ENCODE data around the gene AMOTL1. TPM values are rescaled to one million over a fixed set of nuclear protein-coding genes. Genes with fewer than 3 reads are reported as not detected.

The AMOTL1 gene
- total RNA-seq, 3 donors from 2014 or later (not counting 1 experiment from before 2014, with no cell fraction given), result 7.1 to 8.9 (median 8.7) TPM

GRCh38 chr11:94815705-94816344, 47.7 kb downstream of the AMOTL1 start:
- H3K4me3 ChIP-seq (ENCODE audit: low read length), result no peak overlapping the region
- no peaks in the 10 kb centered on the region for H3K27me3 ChIP-seq (ENCODE audit: control insufficient read depth, insufficient read depth, low read length)
- no peaks in the 10 kb centered on the region for H3K4me1 ChIP-seq (ENCODE audit: control insufficient read depth, insufficient read depth, low read length)
- Mint-ChIP-seq H3K4me1 (no peaks in the 10 kb centered on the region), H3K27ac (no peak overlapping the region), H3K27me3 (ENCODE audit: low read depth in 2 of 2) (no peaks in the 10 kb centered on the region), H3K36me3 (no peaks in the 10 kb centered on the region), H3K9me3 (no peaks in the 10 kb centered on the region), H3K4me3 (no peak overlapping the region)
- no peak for ATAC-seq
- intact Hi-C loops (cut with micrococcal nuclease), result no loop called here
- WGBS (ENCODE audit: insufficient coverage), result 87% methylated on average over 3 of the region's 4 CpGs
- TF ChIP-seq, protein P1, sequence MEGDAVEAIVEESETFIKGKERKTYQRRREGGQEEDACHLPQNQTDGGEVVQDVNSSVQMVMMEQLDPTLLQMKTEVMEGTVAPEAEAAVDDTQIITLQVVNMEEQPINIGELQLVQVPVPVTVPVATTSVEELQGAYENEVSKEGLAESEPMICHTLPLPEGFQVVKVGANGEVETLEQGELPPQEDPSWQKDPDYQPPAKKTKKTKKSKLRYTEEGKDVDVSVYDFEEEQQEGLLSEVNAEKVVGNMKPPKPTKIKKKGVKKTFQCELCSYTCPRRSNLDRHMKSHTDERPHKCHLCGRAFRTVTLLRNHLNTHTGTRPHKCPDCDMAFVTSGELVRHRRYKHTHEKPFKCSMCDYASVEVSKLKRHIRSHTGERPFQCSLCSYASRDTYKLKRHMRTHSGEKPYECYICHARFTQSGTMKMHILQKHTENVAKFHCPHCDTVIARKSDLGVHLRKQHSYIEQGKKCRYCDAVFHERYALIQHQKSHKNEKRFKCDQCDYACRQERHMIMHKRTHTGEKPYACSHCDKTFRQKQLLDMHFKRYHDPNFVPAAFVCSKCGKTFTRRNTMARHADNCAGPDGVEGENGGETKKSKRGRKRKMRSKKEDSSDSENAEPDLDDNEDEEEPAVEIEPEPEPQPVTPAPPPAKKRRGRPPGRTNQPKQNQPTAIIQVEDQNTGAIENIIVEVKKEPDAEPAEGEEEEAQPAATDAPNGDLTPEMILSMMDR (IDR thresholded peaks at IDR 0.05), result no peak
- no peak for DNase-seq
- no peaks in the 10 kb centered on the region for H3K9me3 ChIP-seq (ENCODE audit: control insufficient read depth, insufficient read depth, low read length)
- no peaks in the 10 kb centered on the region for H3K36me3 ChIP-seq (ENCODE audit: control insufficient read depth, insufficient read depth, low read length)
- no peak overlapping the region for H3K27ac ChIP-seq (ENCODE audit: low read length)

DNA sequence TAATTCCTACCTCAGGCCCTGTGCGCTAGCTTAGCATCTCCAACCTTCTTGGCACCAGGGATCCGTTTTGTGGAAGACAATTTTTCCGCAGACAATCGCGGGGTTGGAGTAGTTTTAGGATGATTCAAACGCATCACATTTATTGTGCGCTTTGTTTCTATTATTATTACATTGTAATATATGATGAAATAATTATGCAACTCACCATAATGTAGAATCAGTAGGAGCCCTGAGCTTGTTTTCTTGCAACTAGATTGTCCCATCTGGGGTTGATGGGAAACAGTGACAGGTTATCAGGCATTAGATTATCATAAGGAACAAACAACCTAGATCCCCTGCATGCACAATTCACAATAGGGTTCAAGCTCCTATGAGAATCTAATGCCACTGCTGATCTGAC, 52.3 kb downstream of the AMOTL1 start:
- H3K4me3 Mint-ChIP-seq, result no peak overlapping the region
- no peaks in the 10 kb centered on the region for H3K36me3 Mint-ChIP-seq
- no peak overlapping the region for H3K27ac Mint-ChIP-seq
- intact Hi-C loops (cut with micrococcal nuclease), result no loop called here
- H3K27me3 Mint-ChIP-seq (ENCODE audit: low read depth in 2 of 2), result no peaks in the 10 kb centered on the region
- Histone ChIP-seq H3K36me3 (ENCODE audit: control insufficient read depth, insufficient read depth, low read length) (no peaks in the 10 kb centered on the region), H3K27me3 (ENCODE audit: control insufficient read depth, insufficient read depth, low read length) (no peaks in the 10 kb centered on the region), H3K4me1 (ENCODE audit: control insufficient read depth, insufficient read depth, low read length) (no peaks in the 10 kb centered on the region), H3K27ac (ENCODE audit: low read length) (no peak overlapping the region), H3K9me3 (ENCODE audit: control insufficient read depth, insufficient read depth, low read length) (no peaks in the 10 kb centered on the region), H3K4me3 (ENCODE audit: low read length) (no peak overlapping the region)
- WGBS (ENCODE audit: insufficient coverage), result 100% methylated on average over 1 of the region's 7 CpGs
- no peak for DNase-seq
- TF ChIP-seq, protein P1 (IDR thresholded peaks at IDR 0.05), result no peak
- H3K4me1 Mint-ChIP-seq, result no peaks in the 10 kb centered on the region
- H3K9me3 Mint-ChIP-seq, result no peaks in the 10 kb centered on the region
- no peak for ATAC-seq

GRCh38 chr11:94821439-94821838, 53.3 kb downstream of the AMOTL1 start:
- intact Hi-C loops (cut with micrococcal nuclease), result no loop called here
- Mint-ChIP-seq H3K9me3 (no peaks in the 10 kb centered on the region), H3K27me3 (ENCODE audit: low read depth in 2 of 2) (no peaks in the 10 kb centered on the region), H3K4me3 (no peak overlapping the region), H3K27ac (no peak overlapping the region), H3K36me3 (no peaks in the 10 kb centered on the region), H3K4me1 (no peaks in the 10 kb centered on the region)
- TF ChIP-seq, protein P1 (IDR thresholded peaks at IDR 0.05), result no peak
- no peaks in the 10 kb centered on the region for H3K36me3 ChIP-seq (ENCODE audit: control insufficient read depth, insufficient read depth, low read length)
- H3K27ac ChIP-seq (ENCODE audit: low read length), result no peak overlapping the region
- no peaks in the 10 kb centered on the region for H3K27me3 ChIP-seq (ENCODE audit: control insufficient read depth, insufficient read depth, low read length)
- DNase-seq (no peak), ATAC-seq (no peak)
- H3K4me3 ChIP-seq (ENCODE audit: low read length), result no peak overlapping the region
- WGBS (ENCODE audit: insufficient coverage), result 97% methylated on average over 14 of the region's 14 CpGs
- no peaks in the 10 kb centered on the region for H3K9me3 ChIP-seq (ENCODE audit: control insufficient read depth, insufficient read depth, low read length)
- no peaks in the 10 kb centered on the region for H3K4me1 ChIP-seq (ENCODE audit: control insufficient read depth, insufficient read depth, low read length)

GRCh38 chr11:94822080-94822479, 53.9 kb downstream of the AMOTL1 start:
- Mint-ChIP-seq H3K27me3 (ENCODE audit: low read depth in 2 of 2) (no peaks in the 10 kb centered on the region), H3K4me3 (no peak overlapping the region), H3K36me3 (no peaks in the 10 kb centered on the region), H3K9me3 (no peaks in the 10 kb centered on the region), H3K27ac (no peak overlapping the region), H3K4me1 (no peaks in the 10 kb centered on the region)
- intact Hi-C loops (cut with micrococcal nuclease), result no loop called here
- no peaks in the 10 kb centered on the region for H3K27me3 ChIP-seq (ENCODE audit: control insufficient read depth, insufficient read depth, low read length)
- whole genome bisulfite sequencing (ENCODE audit: insufficient coverage), result 87% methylated on average over 7 of the region's 7 CpGs
- no peak overlapping the region for H3K27ac ChIP-seq (ENCODE audit: low read length)
- DNase-seq (no peak), ATAC-seq (no peak)
- TF ChIP-seq, protein P1 (IDR thresholded peaks at IDR 0.05), result no peak
- no peak overlapping the region for H3K4me3 ChIP-seq (ENCODE audit: low read length)
- H3K4me1 ChIP-seq (ENCODE audit: control insufficient read depth, insufficient read depth, low read length), result no peaks in the 10 kb centered on the region
- H3K9me3 ChIP-seq (ENCODE audit: control insufficient read depth, insufficient read depth, low read length), result no peaks in the 10 kb centered on the region
- H3K36me3 ChIP-seq (ENCODE audit: control insufficient read depth, insufficient read depth, low read length), result no peaks in the 10 kb centered on the region
